K562 (cell line): ENCODE measurements around the gene OLFML2A. TPM values are rescaled to one million over a fixed set of nuclear protein-coding genes. Genes with fewer than 3 reads are reported as not detected.

Source experiments
- ATAC-seq: fragments of 200-7000 bp; cut with Tn5 transposase; 3 replicates; pipeline ENCODE4 v1.9.1; 2020; ENCODE audit warnings: moderate library complexity
- BruUV-seq: library from RNA; stranded (reverse); fragments of 400-500 nt; replicated peaks from 2 replicates; lab custom pipeline; 2021; lab: Mats Ljungman, UMichigan
- CTCF ChIA-PET: fragments of 300-600 bp; formaldehyde crosslinking; extraction: SDS; loops from one replicate; lab custom pipeline; 2021; ENCODE audit warnings: low intra/inter-chr PET ratio; lab: Yijun Ruan, JAX
- POLR2A ChIA-PET: fragments of 300-600, 350-650 bp; sonication (Branson Sonifier 250); formaldehyde crosslinking; extraction: SDS; loops from one replicate; lab custom pipeline; 2021; ENCODE audit warnings: antibody characterized with exemption, inconsistent platforms; lab: Yijun Ruan, JAX
- DNase-seq, 4 experiments: peaks; one replicate each; pipeline versions ENCODE4 v3.0.0 to v3.0.0-alpha.2; 2011 to 2018; ENCODE audit warnings: low spot score in 3 of 4, mixed read lengths in 3 of 4; ENCODE audit errors: extremely low read depth in 1 of 4
- FAIRE-seq: peaks from 2 replicates; lab custom pipeline; 2011; peaks lifted over from hg19 to GRCh38; lab: Jason Lieb, UNC
- H2AFZ ChIP-seq: 2 replicates; pipeline ENCODE4 v1.6.0; 2011; ENCODE audit warnings: low read depth, low read length, control low read depth, inconsistent platforms
- H3K27ac ChIP-seq: fragments of 200-600 bp; 3 replicates; pipeline ENCODE4 v1.8.0; 2011; ENCODE audit warnings: low read depth, mild to moderate bottlenecking, control low read depth, inconsistent platforms, low read length, moderate library complexity, mixed read lengths; ENCODE audit errors: extremely low read depth
- H3K27me3 ChIP-seq, 2 experiments: fragments of 300-600 bp in 1 of 2; 2 replicates in 1 of 2; 3 replicates in 1 of 2; pipeline versions ENCODE4 v1.6.0 to v1.8.0; 2011; ENCODE audit warnings: inconsistent platforms in 2 of 2, low read length in 2 of 2, mild to moderate bottlenecking in 1 of 2, mixed read lengths in 1 of 2, moderate library complexity in 1 of 2; ENCODE audit not compliant: control insufficient read depth in 2 of 2, insufficient read depth in 2 of 2
- H3K36me3 ChIP-seq: fragments of 300-600 bp; 3 replicates; pipeline ENCODE4 v1.8.0; 2011; ENCODE audit warnings: mild to moderate bottlenecking, low read length, inconsistent platforms; ENCODE audit not compliant: control insufficient read depth, insufficient read depth
- H3K4me1 ChIP-seq, 2 experiments: fragments of 200-600 bp in 1 of 2; replicated peaks in 1 of 2; 2 replicates in 1 of 2; 3 replicates in 1 of 2; pipeline versions ENCODE4 v1.5.1 to v1.8.0; 2011; ENCODE audit warnings: inconsistent platforms in 2 of 2, low read length in 2 of 2, mild to moderate bottlenecking in 1 of 2, mixed read lengths in 1 of 2, moderate library complexity in 1 of 2; ENCODE audit not compliant: control insufficient read depth in 2 of 2, insufficient read depth in 2 of 2
- H3K4me2 ChIP-seq: 2 replicates; pipeline ENCODE4 v1.6.1; 2011; ENCODE audit warnings: low read length, control low read depth, inconsistent platforms, mixed read lengths; ENCODE audit not compliant: insufficient read depth
- H3K4me3 ChIP-seq: fragments of 200-600 bp; sonication (generic), shearing (Covaris generic); 2 replicates; pipeline ENCODE4 v1.5.1; 2016; ENCODE audit warnings: control low read depth, inconsistent platforms
- H3K79me2 ChIP-seq: fragments of 200-600 bp; 3 replicates; pipeline ENCODE4 v1.8.0; 2011; ENCODE audit warnings: low read length, inconsistent platforms; ENCODE audit not compliant: control insufficient read depth, insufficient read depth
- H3K9ac ChIP-seq, 2 experiments: 2 replicates each; pipeline versions ENCODE4 v1.6.0 to v1.6.1; 2011; ENCODE audit warnings: low read depth in 2 of 2, low read length in 2 of 2, control low read depth in 1 of 2, inconsistent platforms in 1 of 2, mild to moderate bottlenecking in 1 of 2, mixed read lengths in 1 of 2; ENCODE audit not compliant: insufficient read depth in 1 of 2
- H3K9me1 ChIP-seq: one replicate; pipeline ENCODE4 v1.6.0; 2011; ENCODE audit warnings: inconsistent platforms, mild to moderate bottlenecking, low read length, moderate library complexity; ENCODE audit not compliant: control insufficient read depth, insufficient read depth
- H3K9me3 ChIP-seq: replicated peaks from 2 replicates; pipeline ENCODE4 v1.5.1; 2011; ENCODE audit warnings: low read depth, low read length, inconsistent platforms; ENCODE audit not compliant: control insufficient read depth, insufficient read depth
- H4K20me1 ChIP-seq: replicated peaks from 2 replicates; pipeline ENCODE4 v1.6.1; 2011; ENCODE audit warnings: low read length, inconsistent platforms, mixed read lengths; ENCODE audit not compliant: control insufficient read depth, insufficient read depth
- DIDO1 ChIP-seq: fragments of 450-650 bp; IDR thresholded peaks from 2 replicates; pipeline ENCODE4 v1.6.1; 2016; ENCODE audit warnings: low read depth, missing biosample characterization, missing genetic modification characterization
- ELF1 ChIP-seq: fragments of 200-800 bp; sonication (Bioruptor generic); IDR thresholded peaks from 2 replicates; pipeline ENCODE4 v1.6.1; 2016; ENCODE audit warnings: missing genetic modification characterization, missing compliant biosample characterization
- FOS ChIP-seq: IDR thresholded peaks from 3 replicates; pipeline ENCODE4 v1.6.1; 2011; ENCODE audit not compliant: insufficient read length; ENCODE audit errors: extremely low read depth
- GTF2A2 ChIP-seq: IDR thresholded peaks from 2 replicates; pipeline ENCODE4 v1.6.1; 2016; ENCODE audit warnings: mild to moderate bottlenecking, missing genetic modification characterization, missing compliant biosample characterization
- HMGXB4 ChIP-seq: sonication (generic); formaldehyde crosslinking; IDR thresholded peaks from 2 replicates; pipeline ENCODE4 v1.8.1; 2023; ENCODE audit warnings: mild to moderate bottlenecking, missing genetic modification reagents
- KDM5B ChIP-seq: fragments of 200-600 bp; sonication (generic); IDR thresholded peaks from 2 replicates; pipeline ENCODE4 v1.6.1; 2012; ENCODE audit warnings: low read depth, mild to moderate bottlenecking, moderate library complexity, low read length, control low read depth, inconsistent platforms; ENCODE audit not compliant: insufficient replicate concordance
- MEF2D ChIP-seq: conservative IDR thresholded peaks from 2 replicates; pipeline ENCODE4 v1.6.1; 2016; ENCODE audit warnings: low read depth, missing genetic modification characterization, missing compliant biosample characterization
- NFYB ChIP-seq: IDR thresholded peaks from 2 replicates; pipeline ENCODE4 v1.6.1; 2011; ENCODE audit warnings: mild to moderate bottlenecking, moderate library complexity; ENCODE audit not compliant: insufficient read length; ENCODE audit errors: extremely low read depth
- SAP30 ChIP-seq: fragments of 200-600 bp; sonication (generic); IDR thresholded peaks from 2 replicates; pipeline ENCODE4 v1.6.1; 2012; ENCODE audit warnings: borderline replicate concordance, low read depth, mild to moderate bottlenecking, moderate library complexity, low read length, control low read depth, inconsistent platforms; ENCODE audit not compliant: insufficient read depth, poor library complexity, severe bottlenecking
- ZFP1 ChIP-seq: fragments of 450-650 bp; formaldehyde crosslinking; IDR thresholded peaks from 2 replicates; pipeline ENCODE4 v1.4.0; 2020; ENCODE audit warnings: mild to moderate bottlenecking, mixed read lengths
- ZNF3 ChIP-seq: fragments of 250-450 bp; sonication (Bioruptor Pico); IDR thresholded peaks from 2 replicates; pipeline ENCODE4 v1.5.0; 2021; ENCODE audit warnings: mild to moderate bottlenecking, moderate library complexity
- ZNF512 ChIP-seq: IDR thresholded peaks from 2 replicates; pipeline ENCODE4 v1.6.1; 2016; ENCODE audit warnings: missing genetic modification characterization, missing compliant biosample characterization
- ZNF586 ChIP-seq: fragments of 450-650 bp; formaldehyde crosslinking; conservative IDR thresholded peaks from 2 replicates; pipeline ENCODE4 v1.4.0; 2020; ENCODE audit warnings: mild to moderate bottlenecking, moderate library complexity
- WGBS: fragments of 100-300 bp; shearing (Covaris generic); methylation state at CpG from one replicate; pipeline ENCODE4 v1.1.6; 2016; ENCODE audit warnings: low coverage, mixed read lengths; ENCODE audit not compliant: insufficient coverage; ENCODE audit errors: missing lambda C conversion rate; 5-methylcytosine and 5-hydroxymethylcytosine counted together
- in situ Hi-C: fragments of 300-500 bp; cut with MboI; formaldehyde crosslinking; loops from 4 replicates; pipeline ENCODE4 v1.15.0; 2018; ENCODE audit warnings: inconsistent platforms, mixed read lengths
- intact Hi-C: fragments of 100-400 bp; cut with micrococcal nuclease; formaldehyde crosslinking; loops from 2 replicates; pipeline ENCODE4 v1.14.2; 2022
- polyA plus RNA-seq, 8 experiments: library from polyadenylated mRNA; depleted of rRNA in 4 of 8; stranded (reverse) in 5 of 8; unstranded in 3 of 8; fragments of >200 nt; fragmentation: Nextera tagmentation in 2 of 8; fragmentation: Illumina TruSeq in 1 of 8; extraction: Ambion mirVana in 2 of 8; extraction: Trizol in 1 of 8; gene quantifications; 2 replicates each; pipeline versions ENCODE4 v1.2.1 to v1.2.3, GENCODE V29; 2011 to 2014; ENCODE audit warnings: inconsistent platforms in 1 of 8, missing spikeins in 1 of 8
- total RNA-seq, 7 experiments: library from RNA; depleted of rRNA in 6 of 7; stranded (reverse); fragments of >200 nt in 6 of 7; fragmentation: Illumina TruSeq in 2 of 7; extraction: Trizol in 2 of 7; gene quantifications; 2 replicates each; pipeline versions ENCODE4 v1.2.1 to v1.2.3, GENCODE V29; 2011 to 2021; ENCODE audit warnings: low replicate concordance in 1 of 7
- TF ChIP-seq, protein P1 (sequence below): fragments of 200-800 bp; sonication (Bioruptor generic); IDR thresholded peaks from 2 replicates; pipeline ENCODE4 v1.6.1; 2017; ENCODE audit warnings: missing genetic modification characterization, missing compliant biosample characterization

OLFML2A gene
- total and polyA plus RNA-seq, 9 of the 15 experiments (the other 6 are each of a cell fraction or from before 2014, with no cell fraction given): 0.16 TPM; not detected in 8

GRCh38 chr9:124855566-124855943 is 78.6 kb downstream of the OLFML2A start (continued):
- 0 out of 2 replicates have a peak, but pooled peaks have one; percentile 14 for TF ChIP-seq HMGXB4 (CRISPR knock-in tag)

GRCh38 chr9:124855944-124856765 is 79.2 kb downstream of the OLFML2A start:
- peak; percentile 37 for ATAC-seq
- H4K20me1 ChIP-seq: peaks cover 51% of the 10 kb centered on the region
- in situ Hi-C loops (no loop called here), intact Hi-C loops (loop anchor here (5.0 kb wide), 1 partner anchor 36 kb away; no protein-coding TSS in a partner anchor)
- peaks cover 51% of the 10 kb centered on the region for H3K36me3 ChIP-seq
- 58% methylated on average over 11 of the region's 16 CpGs for WGBS
- peaks cover 15% of the 10 kb centered on the region for H3K9me1 ChIP-seq
- peaks cover 16 to 72% of the 10 kb centered on the region in 2 experiments; a peak in 4 of 5 replicates for H3K4me1 ChIP-seq
- H3K27me3 ChIP-seq: no peaks in the 10 kb centered on the region
- ChIA-PET CTCF (interaction anchor here (6.3 kb wide), 1 partner anchor 83 kb away, joined by 209 read pairs; the partner anchor contains the start of gene NR6A1), POLR2A (interaction anchor here (0.6 to 5.1 kb wide), 15 partner anchors 9 to 513 kb away, joined by 3 to 64 read pairs (median 4); partner anchors contain the start of gene NR6A1)
- peaks cover 32% of the 10 kb centered on the region for H3K79me2 ChIP-seq
- peak in 2 of 4 experiments; percentile 51 to 53 for DNase-seq
- FAIRE-seq: no peak
- BruUV-seq: no TSS peak
- no peak overlapping the region for H2AFZ ChIP-seq
- no peak overlapping the region for H3K4me3 ChIP-seq
- H3K27ac ChIP-seq: no peak overlapping the region
- H3K4me2 ChIP-seq: no peak overlapping the region
- no peaks in the 10 kb centered on the region; the same call in 1 of the 2 replicates for H3K9me3 ChIP-seq
- peak overlapping the region in 1 of 2 experiments; percentile 61; a peak in 2 of 4 replicates for H3K9ac ChIP-seq
- no peak for TF ChIP-seq ELF1
- TF ChIP-seq KDM5B: peak; percentile 32
- no peak for TF ChIP-seq ZFP1 (CRISPR knock-in tag)
- TF ChIP-seq ZNF512 (tag): no peak
- TF ChIP-seq ZNF586 (CRISPR knock-in tag): no peak
- no peak for TF ChIP-seq SAP30
- no peak for TF ChIP-seq DIDO1
- TF ChIP-seq GTF2A2: no peak
- TF ChIP-seq FOS: no peak
- no peak for TF ChIP-seq MEF2D
- TF ChIP-seq, protein P1, sequence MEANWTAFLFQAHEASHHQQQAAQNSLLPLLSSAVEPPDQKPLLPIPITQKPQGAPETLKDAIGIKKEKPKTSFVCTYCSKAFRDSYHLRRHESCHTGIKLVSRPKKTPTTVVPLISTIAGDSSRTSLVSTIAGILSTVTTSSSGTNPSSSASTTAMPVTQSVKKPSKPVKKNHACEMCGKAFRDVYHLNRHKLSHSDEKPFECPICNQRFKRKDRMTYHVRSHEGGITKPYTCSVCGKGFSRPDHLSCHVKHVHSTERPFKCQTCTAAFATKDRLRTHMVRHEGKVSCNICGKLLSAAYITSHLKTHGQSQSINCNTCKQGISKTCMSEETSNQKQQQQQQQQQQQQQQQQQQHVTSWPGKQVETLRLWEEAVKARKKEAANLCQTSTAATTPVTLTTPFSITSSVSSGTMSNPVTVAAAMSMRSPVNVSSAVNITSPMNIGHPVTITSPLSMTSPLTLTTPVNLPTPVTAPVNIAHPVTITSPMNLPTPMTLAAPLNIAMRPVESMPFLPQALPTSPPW (CRISPR knock-in tag): no peak
- TF ChIP-seq NFYB: no peak
- no peak for TF ChIP-seq ZNF3 (CRISPR knock-in tag)
